ENCODE measurements around the gene MORN5. TPM values are rescaled to one million over a fixed set of nuclear protein-coding genes. Genes with fewer than 3 reads are reported as not detected.

The MORN5 gene
- total and polyA plus RNA-seq, 9 of the 15 experiments (the other 6 are each of a cell fraction or from before 2014, with no cell fraction given), result not detected

- Histone ChIP-seq H3K36me3 (ENCODE audit: control insufficient read depth, insufficient read depth, low read length) (peaks cover 71% of the 10 kb centered on the region), H2AFZ (ENCODE audit: low read depth, low read length) (no peak overlapping the region), H3K9me3 (replicated peaks; ENCODE audit: control insufficient read depth, insufficient read depth, low read depth, low read length) (no peaks in the 10 kb centered on the region), H3K4me2 (ENCODE audit: insufficient read depth, low read length) (no peak overlapping the region), H3K9me1 (ENCODE audit: control insufficient read depth, insufficient read depth, low read length) (no peaks in the 10 kb centered on the region), H3K9ac (ENCODE audit: insufficient read depth in 1 of 2, low read depth in 2 of 2, low read length in 2 of 2) (no peak overlapping the region), H3K4me1 (replicated peaks in 1 of 2; ENCODE audit: control insufficient read depth in 2 of 2, insufficient read depth in 2 of 2, low read length in 2 of 2) (peaks cover 0 to 3% of the 10 kb centered on the region in 2 experiments; a peak in 2 of 5 replicates), H3K79me2 (ENCODE audit: control insufficient read depth, insufficient read depth, low read length) (no peaks in the 10 kb centered on the region), H4K20me1 (replicated peaks; ENCODE audit: control insufficient read depth, insufficient read depth, low read length) (peaks cover 14% of the 10 kb centered on the region), H3K4me3 (no peak overlapping the region), H3K27ac (ENCODE audit: extremely low read depth, low read depth, low read length) (no peak overlapping the region), H3K27me3 (ENCODE audit: control insufficient read depth in 2 of 2, insufficient read depth in 2 of 2, low read length in 2 of 2) (no peaks in the 10 kb centered on the region; a peak in 1 of 5 replicates)
- ChIA-PET CTCF (ENCODE audit: low intra/inter-chr PET ratio) (no interaction called here), POLR2A (no interaction called here)
- intact Hi-C loops (cut with micrococcal nuclease), result no loop called here
- in situ Hi-C loops (cut with MboI), result no loop called here
- DNase-seq (ENCODE audit: extremely low read depth in 1 of 4, low spot score in 3 of 4) (no peak), FAIRE-seq (no peak), ATAC-seq (no peak)
- no TSS peak for BruUV-seq (replicated peaks)
- 95% methylated on average over 14 of the region's 14 CpGs for WGBS (ENCODE audit: insufficient coverage, low coverage, missing lambda C conversion rate)
- TF ChIP-seq PKNOX1 (IDR thresholded peaks at IDR 0.05) (no peak), ZNF586 (CRISPR knock-in tag; conservative IDR thresholded peaks at IDR 0.05) (no peak), ZNF407 (IDR thresholded peaks at IDR 0.05; ENCODE audit: low read depth) (no peak), ZFP1 (CRISPR knock-in tag; IDR thresholded peaks at IDR 0.05) (no peak), ZBTB7A (IDR thresholded peaks at IDR 0.05; ENCODE audit: borderline replicate concordance, control insufficient read depth, low read depth, low read length) (no peak), ZNF121 (CRISPR knock-in tag; conservative IDR thresholded peaks at IDR 0.05) (no peak), MCM7 (IDR thresholded peaks at IDR 0.05) (no peak), MTA3 (IDR thresholded peaks at IDR 0.05; ENCODE audit: borderline replicate concordance) (no peak), ELK1 (CRISPR knock-in tag; IDR thresholded peaks at IDR 0.05) (no peak), ZNF449 (CRISPR knock-in tag; IDR thresholded peaks at IDR 0.05) (no peak), RBM22 (IDR thresholded peaks at IDR 0.05; ENCODE audit: low read depth, low read length, poor library complexity, severe bottlenecking) (no peak)
These were observed 15.8 kb upstream of the MORN5 start for GRCh38 chr9:122143876-122144405.

All from K562 (cell line).